Fibroblast of lung (primary cell): ENCODE results near the gene PDE4B. TPM values are rescaled to one million over a fixed set of nuclear protein-coding genes. Genes with fewer than 3 reads are reported as not detected.

ENCODE experiments used
- DNase-seq, 2 donors: peaks; one replicate each; pipeline versions ENCODE4 v3.0.0 to v3.0.0-alpha.2; 2010; ENCODE audit warnings: low read depth in 2 of 2
- H2AFZ ChIP-seq: 2 replicates; pipeline ENCODE4 v1.5.1; 2012; ENCODE audit warnings: low read length, control low read depth, inconsistent platforms
- H3K27ac ChIP-seq: 2 replicates; pipeline ENCODE4 v1.5.1; 2011; ENCODE audit warnings: low read length, control low read depth; ENCODE audit not compliant: insufficient read depth
- H3K27me3 ChIP-seq: 2 replicates; pipeline ENCODE4 v1.5.1; 2011; ENCODE audit warnings: mild to moderate bottlenecking, low read length; ENCODE audit not compliant: control insufficient read depth, insufficient read depth
- H3K36me3 ChIP-seq: 2 replicates; pipeline ENCODE4 v1.5.1; 2011; ENCODE audit warnings: low read length; ENCODE audit not compliant: control insufficient read depth, insufficient read depth
- H3K4me1 ChIP-seq: 2 replicates; pipeline ENCODE4 v1.5.1; 2011; ENCODE audit warnings: low read length; ENCODE audit not compliant: control insufficient read depth, insufficient read depth; ENCODE audit errors: extremely low read depth
- H3K4me2 ChIP-seq: 2 replicates; pipeline ENCODE4 v1.5.1; 2011; ENCODE audit warnings: low read length, control low read depth; ENCODE audit not compliant: insufficient read depth; ENCODE audit errors: extremely low read depth
- H3K4me3 ChIP-seq, 4 experiments: fragments of 200-600 bp in 1 of 4; sonication (generic) in 1 of 4; replicated peaks in 1 of 4; 2 replicates each; pipeline ENCODE4 v1.5.1; 2011 to 2016; ENCODE audit warnings: low read length in 4 of 4, low read depth in 3 of 4, mild to moderate bottlenecking in 3 of 4, control low read depth in 2 of 4, inconsistent platforms in 1 of 4, mixed read lengths in 1 of 4; ENCODE audit not compliant: insufficient read depth in 1 of 4; ENCODE audit errors: control extremely low read depth in 1 of 4
- H3K79me2 ChIP-seq: 2 replicates; pipeline ENCODE4 v1.5.1; 2012; ENCODE audit warnings: mild to moderate bottlenecking, low read length, inconsistent platforms; ENCODE audit not compliant: control insufficient read depth, insufficient read depth
- H3K9ac ChIP-seq: 2 replicates; pipeline ENCODE4 v1.5.1; 2011; ENCODE audit warnings: mild to moderate bottlenecking, low read length, control low read depth; ENCODE audit not compliant: insufficient read depth
- H3K9me3 ChIP-seq: 2 replicates; pipeline ENCODE4 v1.5.1; 2012; ENCODE audit warnings: low read depth, low read length; ENCODE audit not compliant: control insufficient read depth, insufficient read depth
- H4K20me1 ChIP-seq: 2 replicates; pipeline ENCODE4 v1.5.1; 2011; ENCODE audit warnings: low read length; ENCODE audit not compliant: control insufficient read depth, insufficient read depth; ENCODE audit errors: extremely low read depth
- EZH2 ChIP-seq: IDR thresholded peaks from 2 replicates; pipeline ENCODE4 v1.5.1; 2012; ENCODE audit warnings: low read length, control low read depth, mild to moderate bottlenecking; ENCODE audit errors: missing control alignments
- polyA plus RNA-seq, 2 donors: library from polyadenylated mRNA; depleted of rRNA in 1 of 2; stranded (reverse) in 1 of 2; unstranded in 1 of 2; fragments of >200 nt; gene quantifications; 2 replicates each; pipeline ENCODE4 v1.2.1, GENCODE V29; 2011 to 2012; ENCODE audit warnings: missing spikeins in 1 of 2
- total RNA-seq: library from RNA; depleted of rRNA; stranded (reverse); fragments of >200 nt; gene quantifications from 2 replicates; pipeline ENCODE4 v1.2.1, GENCODE V29; 2014
- TF ChIP-seq, protein P1 (sequence below), 2 donors: IDR thresholded peaks in 1 of 2; conservative IDR thresholded peaks in 1 of 2; 1 replicate in 1 of 2; 2 replicates in 1 of 2; pipeline ENCODE4 v1.5.1; 2011 to 2012; ENCODE audit warnings: low read length in 2 of 2, control low read depth in 1 of 2, inconsistent platforms in 1 of 2, low read depth in 1 of 2, mild to moderate bottlenecking in 1 of 2

Gene PDE4B
- total and polyA plus RNA-seq, 2 donors (not counting 1 experiment from before 2014, with no cell fraction given): 3.7 to 19.8 TPM

DNA sequence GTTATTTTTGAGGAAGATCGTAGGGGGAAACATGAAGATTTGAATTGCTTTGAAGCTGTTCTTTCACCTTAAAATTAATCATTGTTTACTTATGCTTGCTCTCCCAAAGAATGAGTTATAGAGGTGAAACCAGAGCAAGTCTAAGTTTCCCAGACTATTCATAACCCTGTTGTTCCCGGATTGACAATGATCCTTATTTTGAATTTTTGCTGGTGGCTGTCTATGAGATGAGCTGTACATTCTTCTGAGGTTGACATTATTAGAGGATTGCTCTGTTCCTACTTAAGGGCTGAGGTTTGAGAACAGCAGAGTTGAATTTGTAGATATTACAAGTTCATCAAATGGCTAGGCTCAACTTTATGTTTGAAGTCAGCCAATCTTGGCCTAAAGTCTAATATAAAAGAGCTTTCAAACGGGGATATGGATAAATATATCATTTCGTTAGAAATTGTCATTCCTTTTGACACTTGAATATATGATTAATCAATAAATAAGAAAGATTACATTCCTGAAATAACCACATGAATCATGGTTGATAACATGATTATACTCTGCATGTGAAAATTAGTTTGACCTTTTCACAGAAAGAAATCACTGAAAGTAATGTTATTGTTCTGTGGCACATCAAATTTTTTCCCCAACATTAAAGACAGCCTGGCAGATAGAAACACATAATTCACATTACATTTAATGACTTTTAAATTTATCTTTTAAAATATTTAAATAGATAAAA, 19.1 kb upstream of the PDE4B start:
- Histone ChIP-seq H3K4me2 (no peak overlapping the region), H3K79me2 (no peaks in the 10 kb centered on the region), H3K4me1 (peaks cover 2% of the 10 kb centered on the region), H2AFZ (no peak overlapping the region), H3K9ac (no peak overlapping the region), H3K27ac (no peak overlapping the region), H3K4me3 (no peak overlapping the region), H3K27me3 (no peaks in the 10 kb centered on the region), H3K36me3 (no peaks in the 10 kb centered on the region), H3K9me3 (no peaks in the 10 kb centered on the region), H4K20me1 (no peaks in the 10 kb centered on the region)
- DNase-seq: peak in 1 of 2 donors; percentile 37
- TF ChIP-seq EZH2: no peak
- TF ChIP-seq, protein P1, sequence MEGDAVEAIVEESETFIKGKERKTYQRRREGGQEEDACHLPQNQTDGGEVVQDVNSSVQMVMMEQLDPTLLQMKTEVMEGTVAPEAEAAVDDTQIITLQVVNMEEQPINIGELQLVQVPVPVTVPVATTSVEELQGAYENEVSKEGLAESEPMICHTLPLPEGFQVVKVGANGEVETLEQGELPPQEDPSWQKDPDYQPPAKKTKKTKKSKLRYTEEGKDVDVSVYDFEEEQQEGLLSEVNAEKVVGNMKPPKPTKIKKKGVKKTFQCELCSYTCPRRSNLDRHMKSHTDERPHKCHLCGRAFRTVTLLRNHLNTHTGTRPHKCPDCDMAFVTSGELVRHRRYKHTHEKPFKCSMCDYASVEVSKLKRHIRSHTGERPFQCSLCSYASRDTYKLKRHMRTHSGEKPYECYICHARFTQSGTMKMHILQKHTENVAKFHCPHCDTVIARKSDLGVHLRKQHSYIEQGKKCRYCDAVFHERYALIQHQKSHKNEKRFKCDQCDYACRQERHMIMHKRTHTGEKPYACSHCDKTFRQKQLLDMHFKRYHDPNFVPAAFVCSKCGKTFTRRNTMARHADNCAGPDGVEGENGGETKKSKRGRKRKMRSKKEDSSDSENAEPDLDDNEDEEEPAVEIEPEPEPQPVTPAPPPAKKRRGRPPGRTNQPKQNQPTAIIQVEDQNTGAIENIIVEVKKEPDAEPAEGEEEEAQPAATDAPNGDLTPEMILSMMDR (conservative IDR thresholded peaks at IDR 0.05 in 1 of 2, IDR thresholded peaks at IDR 0.05 in 1 of 2; ENCODE audit: low read depth in 1 of 2, low read length in 2 of 2): no peak

DNA sequence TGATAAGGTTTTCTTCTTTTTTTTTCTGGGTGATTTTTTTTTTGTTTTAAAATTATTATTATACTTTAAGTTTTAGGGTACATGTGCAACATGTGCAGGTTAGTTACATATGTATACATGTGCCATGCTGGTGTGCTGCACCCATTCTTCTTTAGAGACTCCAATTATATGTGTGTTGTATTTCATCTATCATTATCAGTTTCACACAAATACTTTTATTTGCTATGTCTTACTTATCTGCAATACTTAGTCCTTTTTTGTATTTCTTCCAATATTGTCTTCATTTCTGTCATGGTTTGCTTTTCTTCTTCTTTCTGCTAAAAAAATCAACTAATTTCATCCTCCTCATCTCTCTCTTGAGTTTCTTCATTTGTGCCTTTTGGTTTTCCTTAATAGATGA, 3.9 kb upstream of the PDE4B start:
- Histone ChIP-seq H3K27ac (no peak overlapping the region), H3K4me2 (no peak overlapping the region), H3K79me2 (no peaks in the 10 kb centered on the region), H3K9me3 (no peaks in the 10 kb centered on the region), H3K4me1 (peaks cover 5% of the 10 kb centered on the region), H3K36me3 (no peaks in the 10 kb centered on the region), H4K20me1 (no peaks in the 10 kb centered on the region), H3K9ac (no peak overlapping the region), H3K4me3 (no peak overlapping the region), H3K27me3 (no peaks in the 10 kb centered on the region), H2AFZ (no peak overlapping the region)
- DNase-seq: no peak
- TF ChIP-seq EZH2: no peak
- TF ChIP-seq, protein P1 (conservative IDR thresholded peaks at IDR 0.05 in 1 of 2, IDR thresholded peaks at IDR 0.05 in 1 of 2; ENCODE audit: low read depth in 1 of 2, low read length in 2 of 2): no peak

DNA sequence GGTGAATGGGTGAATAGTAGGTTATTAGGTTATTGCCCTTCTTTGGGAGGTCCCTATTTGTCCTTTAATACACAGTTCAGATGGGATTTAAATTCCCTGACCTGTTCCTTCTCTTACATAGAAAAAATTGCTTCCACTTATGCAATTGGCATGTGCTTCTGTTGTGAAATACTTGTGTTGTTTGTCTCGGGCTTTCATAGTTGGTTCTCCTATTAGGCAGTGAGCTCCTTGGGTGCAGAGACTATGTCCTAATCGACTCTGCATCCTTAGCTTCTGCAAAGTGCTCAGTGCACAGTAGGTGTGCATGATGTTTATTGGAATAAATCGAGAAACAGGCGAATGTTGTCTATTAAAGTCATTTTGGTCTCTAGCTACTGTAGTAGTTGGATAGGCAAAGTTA, 1.3 kb upstream of the PDE4B start:
- Histone ChIP-seq H2AFZ (no peak overlapping the region), H3K4me1 (peaks cover 5% of the 10 kb centered on the region), H3K4me2 (no peak overlapping the region), H3K36me3 (no peaks in the 10 kb centered on the region), H3K9me3 (no peaks in the 10 kb centered on the region), H3K27ac (no peak overlapping the region), H3K4me3 (peak overlapping the region in 1 of 4 experiments; percentile 73), H3K27me3 (no peaks in the 10 kb centered on the region), H3K79me2 (peaks cover 2% of the 10 kb centered on the region), H3K9ac (no peak overlapping the region), H4K20me1 (no peaks in the 10 kb centered on the region)
- TF ChIP-seq, protein P1 (conservative IDR thresholded peaks at IDR 0.05 in 1 of 2, IDR thresholded peaks at IDR 0.05 in 1 of 2; ENCODE audit: low read depth in 1 of 2, low read length in 2 of 2): no peak
- TF ChIP-seq EZH2: no peak
- DNase-seq: peak in 1 of 2 donors; percentile 80
